ENCODE data around the gene NMUR1. TPM values are rescaled to one million over a fixed set of nuclear protein-coding genes. Genes with fewer than 3 reads are reported as not detected.
A peak's percentile ranks its signal among the peaks of the same experiment; 100 is the strongest.

NMUR1 gene
- total RNA-seq, 4 donors from 2014 or later, result 0.15 to 0.31 (median 0.21) TPM; not detected in 1

GRCh38 chr2:231568098-231568784 lies 38.0 kb upstream of the NMUR1 start:
- Histone ChIP-seq H3K27me3 (no peaks in the 10 kb centered on the region), H3K4me1 (peaks cover 10% of the 10 kb centered on the region), H3K9me3 (no peaks in the 10 kb centered on the region), H3K27ac (no peak overlapping the region), H3K36me3 (no peaks in the 10 kb centered on the region), H3K4me3 (no peak overlapping the region)
- WGBS, result 83% methylated on average over 5 of the region's 6 CpGs
- DNase-seq (ENCODE audit: low spot score in 2 of 2), result no peak
- TF ChIP-seq POLR2A (IDR thresholded peaks at IDR 0.05) (no peak), POLR2AphosphoS5 (IDR thresholded peaks at IDR 0.05) (no peak), EP300 (IDR thresholded peaks at IDR 0.05) (no peak), CTCF (IDR thresholded peaks at IDR 0.05) (no peak)

GRCh38 chr2:231567159-231567558 lies 36.9 kb upstream of the NMUR1 start:
- H3K4me1 ChIP-seq, result peaks cover 11% of the 10 kb centered on the region
- TF ChIP-seq CTCF (IDR thresholded peaks at IDR 0.05) (no peak), POLR2A (IDR thresholded peaks at IDR 0.05) (no peak)
- no peaks in the 10 kb centered on the region for H3K36me3 ChIP-seq
- WGBS, result 89% methylated on average over 3 of the region's 3 CpGs
- H3K27me3 ChIP-seq, result no peaks in the 10 kb centered on the region
- no peak for DNase-seq (ENCODE audit: low spot score in 2 of 2)
- H3K4me3 ChIP-seq, result no peak overlapping the region
- no peaks in the 10 kb centered on the region for H3K9me3 ChIP-seq
- H3K27ac ChIP-seq, result no peak overlapping the region

DNA sequence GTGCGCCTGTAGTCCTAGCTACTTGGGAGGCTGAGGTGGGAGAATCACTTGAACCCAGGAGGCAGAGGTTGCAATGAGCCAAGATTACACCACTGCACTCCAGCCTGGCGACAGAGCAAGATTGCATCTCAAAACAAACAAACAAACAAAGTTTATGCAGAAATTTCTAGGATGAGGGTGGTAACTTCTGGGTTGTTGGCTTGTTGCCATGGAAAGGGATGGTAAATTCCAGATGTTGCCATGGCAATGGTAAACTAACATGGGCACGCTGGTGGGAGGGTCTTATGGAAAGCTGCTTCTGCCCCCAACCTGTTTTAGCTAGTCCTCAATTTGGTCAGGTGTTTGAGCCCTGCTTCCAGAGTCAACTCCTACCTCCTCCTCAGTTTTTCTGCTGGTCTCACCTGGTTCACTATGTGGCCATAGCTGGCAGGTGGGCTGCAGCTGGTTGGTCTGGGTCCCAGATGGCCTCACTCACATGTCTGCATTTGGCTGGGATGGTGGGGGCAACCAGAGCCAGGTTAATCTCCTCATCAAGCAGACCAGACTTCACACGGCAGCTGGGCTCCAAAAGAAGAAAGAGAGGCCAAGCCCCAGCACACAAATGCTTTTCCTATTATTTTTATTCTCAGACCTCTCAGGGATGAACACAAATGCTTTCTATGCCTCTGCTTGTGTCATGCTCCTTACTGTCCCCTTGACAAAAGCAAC lies 35.8 kb upstream of the NMUR1 start:
- Histone ChIP-seq H3K9me3 (no peaks in the 10 kb centered on the region), H3K27me3 (no peaks in the 10 kb centered on the region), H3K4me1 (peaks cover 7% of the 10 kb centered on the region), H3K4me3 (no peak overlapping the region), H3K36me3 (no peaks in the 10 kb centered on the region), H3K27ac (no peak overlapping the region)
- 59% methylated on average over 4 of the region's 4 CpGs for WGBS
- DNase-seq (ENCODE audit: low spot score in 2 of 2), result no peak
- no peak for TF ChIP-seq EP300 (IDR thresholded peaks at IDR 0.05)
- TF ChIP-seq CTCF (IDR thresholded peaks at IDR 0.05), result no peak
- no peak for TF ChIP-seq POLR2A (IDR thresholded peaks at IDR 0.05)
- TF ChIP-seq POLR2AphosphoS5 (IDR thresholded peaks at IDR 0.05), result no peak

GRCh38 chr2:231563378-231563961 lies 33.2 kb upstream of the NMUR1 start:
- no peak overlapping the region for H3K4me3 ChIP-seq
- no peak overlapping the region for H3K27ac ChIP-seq
- WGBS, result 9% methylated on average over 3 of the region's 3 CpGs
- H3K27me3 ChIP-seq, result no peaks in the 10 kb centered on the region
- TF ChIP-seq POLR2A (IDR thresholded peaks at IDR 0.05) (no peak), EP300 (IDR thresholded peaks at IDR 0.05) (no peak), CTCF (IDR thresholded peaks at IDR 0.05) (peak in 1 of 2 donors; percentile 79), POLR2AphosphoS5 (IDR thresholded peaks at IDR 0.05) (no peak)
- no peaks in the 10 kb centered on the region for H3K36me3 ChIP-seq
- no peaks in the 10 kb centered on the region for H3K9me3 ChIP-seq
- DNase-seq (ENCODE audit: low spot score in 2 of 2), result no peak
- H3K4me1 ChIP-seq, result peaks cover 7% of the 10 kb centered on the region

DNA sequence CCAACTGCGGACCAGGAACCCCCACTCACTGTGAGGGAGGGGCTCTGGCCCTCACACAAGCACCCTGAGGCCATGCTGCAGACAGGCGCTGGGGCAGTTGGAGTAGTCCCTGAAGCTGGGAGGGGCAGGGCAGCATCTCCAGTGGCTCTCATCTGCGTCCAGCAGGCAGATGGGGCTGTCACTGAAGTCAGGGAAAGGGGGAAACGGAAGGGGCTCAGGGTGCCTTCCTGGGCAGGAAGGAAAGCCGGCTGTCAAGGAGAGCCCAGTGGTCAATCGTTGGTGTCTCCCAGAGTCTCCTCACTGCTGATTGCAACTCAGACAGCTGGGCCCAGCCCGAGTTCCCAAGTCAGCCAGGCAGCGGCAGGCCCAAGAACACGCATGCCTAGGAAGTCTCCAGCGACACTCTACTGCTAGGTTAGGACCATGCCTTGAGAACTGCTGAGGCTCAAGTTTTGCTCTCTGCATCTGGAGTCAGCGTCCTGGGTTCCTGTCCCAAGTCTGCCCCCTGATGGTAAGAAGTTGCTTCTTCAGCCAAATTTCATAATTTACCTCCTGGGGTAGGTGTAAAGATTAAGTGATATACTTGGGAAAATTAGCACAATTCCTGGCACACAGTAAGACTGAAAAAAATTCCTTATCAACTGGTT lies 27.4 kb upstream of the NMUR1 start:
- Histone ChIP-seq H3K4me3 (no peak overlapping the region), H3K36me3 (no peaks in the 10 kb centered on the region), H3K4me1 (peaks cover 20% of the 10 kb centered on the region), H3K27ac (peak overlapping the region; percentile 29), H3K27me3 (no peaks in the 10 kb centered on the region), H3K9me3 (peaks cover 4% of the 10 kb centered on the region)
- TF ChIP-seq POLR2A (IDR thresholded peaks at IDR 0.05) (no peak), CTCF (IDR thresholded peaks at IDR 0.05) (peak in 1 of 2 donors; percentile 62)
- no peak for DNase-seq (ENCODE audit: low spot score in 2 of 2)
- WGBS, result 31% methylated on average over 9 of the region's 11 CpGs
